Gastrocnemius medialis (tissue), 4 donors: ENCODE measurements around the gene C13orf46. TPM values are rescaled to one million over a fixed set of nuclear protein-coding genes. Genes with fewer than 3 reads are reported as not detected.
A peak's percentile ranks its signal among the peaks of the same experiment; 100 is the strongest.

Source experiments
- ATAC-seq, 2 donors: fragments of 150-250 bp; one replicate each; pipeline ENCODE4 v1.9.1; 2016
- DNase-seq, 2 donors: peaks; one replicate each; pipeline ENCODE4 v3.0.0-alpha.2; 2019
- H3K27ac ChIP-seq, 4 donors: fragments of 200-600 bp; sonication (generic); 1 replicate in 1 of 4; 2 replicates in 3 of 4; pipeline ENCODE4 v1.5.1; 2016 to 2018; ENCODE audit warnings: mild to moderate bottlenecking in 2 of 4, moderate library complexity in 1 of 4
- H3K27me3 ChIP-seq, 3 donors: fragments of 200-600 bp; sonication (generic) in 2 of 3; 1 replicate in 1 of 3; 2 replicates in 2 of 3; pipeline versions ENCODE4 v1.5.1 to v1.6.0; 2016 to 2019; ENCODE audit warnings: mild to moderate bottlenecking in 1 of 3, moderate library complexity in 1 of 3
- H3K36me3 ChIP-seq, 2 donors: fragments of 200-600 bp; sonication (generic) in 1 of 2; one replicate each; pipeline ENCODE4 v1.5.1; 2017 to 2018
- H3K4me1 ChIP-seq, 2 donors: fragments of 200-600 bp; sonication (generic) in 1 of 2; one replicate each; pipeline ENCODE4 v1.5.1; 2016 to 2017; ENCODE audit warnings: mild to moderate bottlenecking in 2 of 2
- H3K4me3 ChIP-seq, 4 donors: fragments of 200-600 bp; sonication (generic) in 3 of 4; 1 replicate in 1 of 4; 2 replicates in 3 of 4; pipeline ENCODE4 v1.5.1; 2016 to 2019; ENCODE audit warnings: mild to moderate bottlenecking in 2 of 4
- H3K9me3 ChIP-seq, 3 donors: fragments of 200-600 bp; sonication (generic) in 2 of 3; 1 replicate in 1 of 3; 2 replicates in 2 of 3; pipeline ENCODE4 v1.5.1; 2016 to 2019
- POLR2A ChIP-seq, 2 donors: fragments of 450-650 bp; IDR thresholded peaks; one replicate each; pipeline ENCODE4 v1.6.1; 2017; ENCODE audit warnings: antibody characterized with exemption in 2 of 2, mild to moderate bottlenecking in 2 of 2, moderate library complexity in 2 of 2
- in situ Hi-C, 4 donors: fragments of 200-750 bp; cut with MboI; loops; one replicate each; pipeline versions ENCODE4 v1.15.0 to v1.8.0; 2017; ENCODE audit warnings: low sequenced_read_pairs in 4 of 4
- intact Hi-C: fragments of 100-400 bp; cut with DNase I; formaldehyde crosslinking; loops from one replicate; pipeline ENCODE4 v1.15.1; 2023; ENCODE audit warnings: low total_unique reads
- total RNA-seq, 4 donors: library from RNA; depleted of rRNA; stranded (reverse); fragments of >200 nt; gene quantifications; one replicate each; pipeline versions ENCODE4 v1.1.0 to v1.2.3, GENCODE V29; 2016
- TF ChIP-seq, protein P1 (sequence below), 5 experiments: fragments of 450-650 bp in 3 of 5; fragments of 200-600 bp in 2 of 5; sonication (generic) in 2 of 5; IDR thresholded peaks in 4 of 5; conservative IDR thresholded peaks in 1 of 5; 1 replicate in 4 of 5; 2 replicates in 1 of 5; pipeline ENCODE4 v1.5.1; 2016 to 2019; ENCODE audit warnings: antibody characterized with exemption in 5 of 5, mild to moderate bottlenecking in 3 of 5, moderate library complexity in 3 of 5

The C13orf46 gene
- total RNA-seq, 4 donors from 2014 or later, result 0.10 to 0.69 (median 0.15) TPM; not detected in 1

- in situ Hi-C loops (no loop called here), intact Hi-C loops (no loop called here)
- TF ChIP-seq, protein P1, sequence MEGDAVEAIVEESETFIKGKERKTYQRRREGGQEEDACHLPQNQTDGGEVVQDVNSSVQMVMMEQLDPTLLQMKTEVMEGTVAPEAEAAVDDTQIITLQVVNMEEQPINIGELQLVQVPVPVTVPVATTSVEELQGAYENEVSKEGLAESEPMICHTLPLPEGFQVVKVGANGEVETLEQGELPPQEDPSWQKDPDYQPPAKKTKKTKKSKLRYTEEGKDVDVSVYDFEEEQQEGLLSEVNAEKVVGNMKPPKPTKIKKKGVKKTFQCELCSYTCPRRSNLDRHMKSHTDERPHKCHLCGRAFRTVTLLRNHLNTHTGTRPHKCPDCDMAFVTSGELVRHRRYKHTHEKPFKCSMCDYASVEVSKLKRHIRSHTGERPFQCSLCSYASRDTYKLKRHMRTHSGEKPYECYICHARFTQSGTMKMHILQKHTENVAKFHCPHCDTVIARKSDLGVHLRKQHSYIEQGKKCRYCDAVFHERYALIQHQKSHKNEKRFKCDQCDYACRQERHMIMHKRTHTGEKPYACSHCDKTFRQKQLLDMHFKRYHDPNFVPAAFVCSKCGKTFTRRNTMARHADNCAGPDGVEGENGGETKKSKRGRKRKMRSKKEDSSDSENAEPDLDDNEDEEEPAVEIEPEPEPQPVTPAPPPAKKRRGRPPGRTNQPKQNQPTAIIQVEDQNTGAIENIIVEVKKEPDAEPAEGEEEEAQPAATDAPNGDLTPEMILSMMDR (IDR thresholded peaks at IDR 0.05 in 4 of 5, conservative IDR thresholded peaks at IDR 0.05 in 1 of 5), result no peak
- TF ChIP-seq POLR2A (IDR thresholded peaks at IDR 0.05), result no peak
- ATAC-seq (no peak), DNase-seq (no peak)
- no peaks in the 10 kb centered on the region for H3K9me3 ChIP-seq
- H3K36me3 ChIP-seq, result peaks cover 0 to 70% of the 10 kb centered on the region in 2 donors
- no peak overlapping the region for H3K27ac ChIP-seq
- no peak overlapping the region for H3K4me3 ChIP-seq
- H3K4me1 ChIP-seq, result no peaks in the 10 kb centered on the region
- no peaks in the 10 kb centered on the region for H3K27me3 ChIP-seq
Measured at GRCh38 chr13:114017028-114017630, 43.3 kb upstream of the C13orf46 start.

GRCh38 chr13:114016321-114017027, 42.6 kb upstream of the C13orf46 start:
- no peak for TF ChIP-seq POLR2A (IDR thresholded peaks at IDR 0.05)
- TF ChIP-seq, protein P1 (IDR thresholded peaks at IDR 0.05 in 4 of 5, conservative IDR thresholded peaks at IDR 0.05 in 1 of 5), result no peak
- in situ Hi-C loops (no loop called here), intact Hi-C loops (no loop called here)
- ATAC-seq (no peak), DNase-seq (no peak)
- Histone ChIP-seq H3K27ac (peak overlapping the region in 1 of 4 donors; percentile 10), H3K27me3 (no peaks in the 10 kb centered on the region), H3K4me1 (no peaks in the 10 kb centered on the region), H3K9me3 (no peaks in the 10 kb centered on the region), H3K4me3 (no peak overlapping the region), H3K36me3 (peaks cover 0 to 66% of the 10 kb centered on the region in 2 donors)

- Histone ChIP-seq H3K4me3 (no peak overlapping the region), H3K27ac (peak overlapping the region in 1 of 4 donors; percentile 10), H3K27me3 (no peaks in the 10 kb centered on the region), H3K36me3 (peaks cover 0 to 66% of the 10 kb centered on the region in 2 donors), H3K4me1 (no peaks in the 10 kb centered on the region), H3K9me3 (no peaks in the 10 kb centered on the region)
- DNase-seq (no peak), ATAC-seq (peak in 1 of 2 donors; percentile 13)
- TF ChIP-seq POLR2A (IDR thresholded peaks at IDR 0.05), result no peak
- TF ChIP-seq, protein P1 (IDR thresholded peaks at IDR 0.05 in 4 of 5, conservative IDR thresholded peaks at IDR 0.05 in 1 of 5), result no peak
- in situ Hi-C loops (no loop called here), intact Hi-C loops (no loop called here)
Measured at GRCh38 chr13:114015969-114016295, 42.1 kb upstream of the C13orf46 start.

GRCh38 chr13:114015111-114015968, 41.5 kb upstream of the C13orf46 start:
- Histone ChIP-seq H3K4me3 (no peak overlapping the region), H3K9me3 (no peaks in the 10 kb centered on the region), H3K27ac (peak overlapping the region in 2 of 4 donors; percentile 51 to 58), H3K27me3 (no peaks in the 10 kb centered on the region), H3K4me1 (no peaks in the 10 kb centered on the region), H3K36me3 (peaks cover 0 to 64% of the 10 kb centered on the region in 2 donors)
- in situ Hi-C loops, result no loop called here
- intact Hi-C loops, result no loop called here
- peak; percentile 60 to 79 for DNase-seq
- TF ChIP-seq POLR2A (IDR thresholded peaks at IDR 0.05), result no peak
- TF ChIP-seq, protein P1 (IDR thresholded peaks at IDR 0.05 in 4 of 5, conservative IDR thresholded peaks at IDR 0.05 in 1 of 5), result no peak
- ATAC-seq, result peak; percentile 76 to 80
